Measurements from ENCODE around the gene NFE2L1.

NFE2L1 gene

DNA sequence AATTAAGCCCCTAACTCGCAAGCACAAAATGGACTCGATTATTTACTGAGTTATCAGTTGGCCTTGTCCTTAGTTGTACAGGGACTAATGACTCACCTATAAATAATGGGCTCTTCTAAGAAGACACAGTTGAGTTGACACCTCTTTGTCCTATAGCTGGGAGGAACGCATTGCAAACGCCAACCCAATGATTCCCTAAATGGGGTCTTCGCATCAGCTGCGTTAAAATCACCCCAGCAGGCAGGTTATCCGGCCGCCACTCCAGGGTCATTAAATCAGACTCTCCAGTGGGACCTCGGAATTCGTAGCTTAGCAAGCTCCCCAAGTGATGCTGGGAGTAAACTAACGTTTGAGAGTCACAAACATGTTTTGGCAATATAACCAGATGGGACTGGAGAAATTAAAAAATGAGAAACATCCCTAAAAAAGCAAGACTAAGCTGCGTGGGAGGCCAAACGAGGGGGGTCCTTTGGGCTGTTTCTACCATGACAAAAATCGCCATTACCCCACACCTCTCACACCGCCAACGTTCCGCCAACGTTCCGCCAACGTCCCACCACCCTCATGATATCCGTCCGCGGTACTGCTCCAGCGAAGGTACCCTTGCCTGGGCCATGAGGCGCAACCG, 932 bp upstream of the NFE2L1 start:
- no peak for DNase-seq (ENCODE audit: low spot score)

DNA sequence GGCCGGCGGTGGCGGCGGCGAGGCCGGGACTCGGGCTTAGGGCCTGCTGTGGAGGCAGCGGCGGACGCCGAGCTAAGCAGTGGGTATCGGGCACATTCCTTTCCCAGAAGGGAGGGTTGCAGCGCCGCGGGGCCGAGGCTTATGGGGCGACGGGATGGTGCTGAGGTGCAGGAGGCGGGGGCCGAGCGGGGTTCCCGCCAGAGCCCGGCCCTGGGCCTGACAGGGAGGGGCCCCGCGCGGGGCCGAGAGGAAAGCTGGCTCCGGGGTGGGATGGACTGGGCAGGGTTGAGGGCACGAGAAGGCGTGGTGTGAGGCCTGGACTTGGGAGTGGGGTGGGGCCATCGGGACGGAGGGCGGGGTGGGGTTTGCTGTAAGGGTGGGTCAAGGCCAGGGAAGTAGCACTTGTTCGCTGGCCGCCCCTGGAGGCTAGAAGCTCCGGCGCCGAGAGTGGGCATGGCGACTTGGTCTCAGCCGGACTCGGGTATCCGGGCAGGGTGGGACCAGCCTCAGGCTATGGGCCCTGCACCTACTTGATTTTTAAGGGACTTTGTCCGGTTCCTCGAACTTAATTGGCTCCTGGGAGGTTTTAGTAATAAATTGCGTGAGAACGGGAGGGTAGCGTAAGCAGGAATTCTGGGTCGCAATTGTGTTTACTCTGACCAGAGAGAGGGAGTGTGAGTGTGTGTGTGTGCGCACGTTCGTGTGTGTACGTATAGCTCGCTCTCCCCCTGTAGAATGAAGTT, 396 bp downstream of the NFE2L1 start:
- peak; percentile 90 for DNase-seq (ENCODE audit: low spot score)

DNA sequence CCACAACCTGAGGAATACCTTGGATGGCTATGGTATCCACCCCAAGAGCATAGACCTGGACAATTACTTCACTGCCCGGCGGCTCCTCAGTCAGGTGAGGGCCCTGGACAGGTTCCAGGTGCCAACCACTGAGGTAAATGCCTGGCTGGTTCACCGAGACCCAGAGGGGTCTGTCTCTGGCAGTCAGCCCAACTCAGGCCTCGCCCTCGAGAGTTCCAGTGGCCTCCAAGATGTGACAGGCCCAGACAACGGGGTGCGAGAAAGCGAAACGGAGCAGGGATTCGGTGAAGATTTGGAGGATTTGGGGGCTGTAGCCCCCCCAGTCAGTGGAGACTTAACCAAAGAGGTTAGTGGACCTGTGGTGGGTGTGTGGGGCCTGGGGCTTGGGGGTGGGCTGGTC, 3.1 kb downstream of the NFE2L1 start:
- no peak for DNase-seq (ENCODE audit: low spot score)

DNA sequence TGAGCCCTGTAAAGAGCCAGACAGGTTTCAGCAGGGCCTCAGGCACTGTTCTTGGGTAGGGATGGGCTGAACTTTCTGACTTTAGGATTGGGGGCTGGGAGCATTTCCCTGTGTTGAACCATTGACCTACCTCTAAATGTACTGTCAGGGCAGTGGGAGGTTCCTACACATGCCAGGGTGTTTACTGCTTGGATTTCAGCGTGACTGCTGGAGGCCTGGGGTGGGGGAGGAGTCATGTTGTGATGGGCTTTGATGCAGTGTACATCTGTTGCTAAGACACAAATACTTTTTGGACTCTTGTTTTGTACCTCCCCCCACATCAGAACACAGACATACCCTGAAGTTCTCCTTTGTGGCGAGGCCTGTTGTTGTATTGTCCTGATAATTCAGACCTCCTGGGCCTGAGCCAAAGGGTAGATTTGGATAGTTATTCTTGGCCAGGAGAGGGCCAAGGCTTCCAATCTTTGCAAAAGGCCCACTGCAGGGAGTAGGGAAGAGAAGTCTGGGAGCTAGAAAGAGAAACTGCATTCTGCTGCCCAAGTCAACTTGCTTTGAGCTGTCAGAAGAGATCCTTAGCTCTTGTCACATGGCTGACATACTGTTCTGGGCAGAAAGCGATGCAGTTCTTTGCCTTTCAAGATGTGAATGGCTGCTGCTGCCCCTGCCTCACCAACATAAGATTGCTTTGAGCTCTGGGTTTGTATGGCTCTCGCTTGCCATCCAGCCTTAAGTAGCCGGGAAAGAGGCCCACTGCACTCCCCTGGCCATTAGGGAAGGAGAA, 3.7 kb downstream of the NFE2L1 start:
- DNase-seq (ENCODE audit: low spot score) = peak; percentile 51

DNA sequence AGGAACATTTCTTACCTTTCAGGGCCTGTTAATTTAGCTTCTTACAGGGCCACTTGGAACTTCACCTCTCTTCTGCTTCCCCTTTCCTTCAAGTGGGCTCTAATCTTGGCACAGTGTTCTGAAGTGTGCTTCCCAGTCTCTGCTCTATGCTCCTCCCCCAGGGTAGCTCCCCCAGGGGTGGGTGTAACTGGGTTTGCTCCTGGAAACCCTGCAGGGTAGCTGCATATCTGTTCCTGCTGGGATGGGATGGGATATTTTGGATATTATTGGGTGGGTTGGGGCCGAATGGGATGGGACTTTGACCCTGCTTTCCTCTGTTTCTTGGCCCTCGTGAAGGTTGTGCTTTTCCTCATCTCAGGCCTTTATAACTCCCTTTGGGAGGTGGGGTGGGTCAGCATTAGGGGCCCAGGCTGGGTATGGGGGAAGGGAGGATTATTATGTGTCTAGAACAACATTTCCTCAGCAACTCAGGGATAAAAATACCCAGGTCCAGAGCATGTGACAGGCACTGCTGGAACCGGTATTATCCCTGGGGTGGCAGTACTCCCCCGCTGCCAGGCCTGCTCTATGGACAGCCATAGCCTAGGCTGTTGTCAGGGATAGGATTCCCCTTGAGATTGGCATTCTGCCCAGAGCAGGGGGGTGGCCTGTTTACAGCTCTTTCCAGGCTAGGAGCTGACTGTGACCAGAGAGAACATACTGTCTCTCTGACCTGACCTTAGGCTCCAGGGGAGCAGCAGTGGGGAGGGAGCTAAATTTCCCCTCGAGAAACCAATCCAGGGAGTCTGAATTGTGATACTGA, 5.0 kb downstream of the NFE2L1 start:
- DNase-seq (ENCODE audit: low spot score) = no peak

DNA sequence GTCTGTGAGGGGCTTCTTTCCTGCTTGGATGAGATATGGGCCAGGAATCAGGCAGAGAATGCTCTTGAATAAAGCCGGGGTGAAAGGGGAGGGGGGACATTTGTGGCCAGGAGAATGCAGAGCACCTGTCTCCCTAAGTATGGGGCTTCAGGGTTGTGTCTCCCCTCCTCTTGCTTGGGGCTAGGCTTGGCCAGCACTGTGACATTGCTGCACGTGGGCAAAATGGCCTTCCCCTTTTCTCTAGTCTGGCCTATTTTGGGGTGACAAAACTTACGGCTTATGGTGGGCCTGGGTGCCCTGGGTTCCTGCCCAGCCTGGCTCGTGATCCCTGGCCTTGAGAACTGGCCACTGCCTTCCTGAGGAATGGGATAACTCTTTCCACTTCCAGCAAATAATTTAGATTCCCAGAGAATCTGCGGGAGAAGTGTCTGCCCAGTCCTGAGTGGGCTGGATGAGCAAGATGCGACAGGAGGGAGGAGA, 5.6 kb downstream of the NFE2L1 start:
- DNase-seq (ENCODE audit: low spot score) = no peak

DNA sequence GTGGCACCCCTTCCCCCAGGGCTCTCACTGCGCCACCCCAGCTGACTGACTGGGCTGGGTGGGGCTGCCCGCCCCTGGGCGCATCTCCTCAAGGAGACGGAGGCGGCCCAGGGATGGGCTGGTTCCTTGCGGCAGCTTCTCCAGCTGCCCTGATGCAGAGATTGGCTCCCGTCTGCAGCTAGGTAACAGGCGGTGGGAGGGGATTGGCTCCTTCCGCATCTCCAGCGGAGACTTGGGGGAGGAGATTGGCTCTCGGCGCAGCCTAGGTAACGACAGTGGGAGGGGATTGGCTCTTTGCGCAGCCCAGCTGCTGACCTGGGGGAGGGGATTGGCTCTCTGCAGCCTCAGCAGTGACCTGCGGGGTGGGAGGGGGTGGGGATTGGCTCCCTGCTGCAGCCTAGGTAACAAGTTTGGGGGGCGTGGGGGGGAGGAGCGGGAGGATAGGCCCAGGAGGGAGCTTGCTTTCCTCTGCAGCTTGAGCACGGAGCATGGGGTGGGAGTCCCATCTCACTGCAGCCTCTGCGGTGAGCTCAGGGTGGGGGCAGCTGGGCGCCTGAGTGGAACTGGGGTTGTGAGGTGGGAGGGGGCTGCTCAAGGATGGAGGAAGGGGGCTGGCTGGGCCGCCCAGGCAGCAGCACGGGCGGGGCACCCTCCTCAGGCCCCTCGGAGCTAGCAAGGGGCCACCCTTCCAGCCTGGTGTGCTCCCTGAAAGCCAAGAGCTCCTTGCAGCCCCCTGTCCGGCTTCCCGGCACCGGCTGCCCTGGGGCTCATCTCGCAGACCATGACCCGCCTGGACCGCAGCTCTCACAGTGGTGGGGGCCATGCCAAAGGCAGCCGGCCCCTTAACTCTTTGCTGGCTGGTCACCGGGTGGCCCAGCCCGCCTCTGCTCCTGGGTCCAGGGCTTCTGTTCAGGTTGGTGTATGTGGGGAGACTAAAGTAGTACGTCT, 6.4 kb downstream of the NFE2L1 start:
- DNase-seq (ENCODE audit: low spot score) = peak; percentile 65

DNA sequence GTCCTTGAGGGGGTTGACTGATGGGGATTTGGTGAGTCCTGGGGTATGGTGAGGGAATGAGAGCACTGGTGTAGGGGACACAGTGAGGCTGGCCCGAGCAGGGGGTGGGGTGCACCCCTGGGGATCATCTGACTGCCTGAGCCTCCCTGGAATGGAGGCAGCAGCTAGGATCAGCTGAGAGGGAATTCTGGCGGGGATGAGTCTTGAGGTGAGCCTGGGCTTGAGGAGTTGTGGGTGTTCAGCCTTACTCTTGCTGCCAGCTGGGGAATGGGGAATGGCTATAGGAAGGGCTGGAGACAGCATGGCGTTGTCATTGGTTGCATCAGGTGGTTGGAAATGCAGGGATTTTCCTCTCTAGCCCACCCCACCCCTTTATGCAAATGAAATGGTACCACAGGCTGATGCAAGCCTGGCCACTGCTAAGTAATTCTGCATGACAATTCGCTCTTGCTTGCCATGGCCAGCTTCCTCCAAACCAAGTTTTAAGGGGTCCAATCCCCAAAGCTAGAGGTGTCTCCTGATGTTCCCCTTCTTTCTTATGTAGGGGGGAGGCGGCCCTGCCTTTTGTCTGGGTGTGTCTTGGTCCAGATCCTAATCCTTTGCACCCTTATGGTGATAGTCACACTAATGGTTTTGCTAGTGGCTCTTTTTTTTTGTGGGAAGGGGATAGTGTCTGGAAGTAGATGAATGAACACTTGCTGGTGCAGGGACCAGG, 7.5 kb downstream of the NFE2L1 start:
- DNase-seq (ENCODE audit: low spot score) = peak; percentile 63

DNA sequence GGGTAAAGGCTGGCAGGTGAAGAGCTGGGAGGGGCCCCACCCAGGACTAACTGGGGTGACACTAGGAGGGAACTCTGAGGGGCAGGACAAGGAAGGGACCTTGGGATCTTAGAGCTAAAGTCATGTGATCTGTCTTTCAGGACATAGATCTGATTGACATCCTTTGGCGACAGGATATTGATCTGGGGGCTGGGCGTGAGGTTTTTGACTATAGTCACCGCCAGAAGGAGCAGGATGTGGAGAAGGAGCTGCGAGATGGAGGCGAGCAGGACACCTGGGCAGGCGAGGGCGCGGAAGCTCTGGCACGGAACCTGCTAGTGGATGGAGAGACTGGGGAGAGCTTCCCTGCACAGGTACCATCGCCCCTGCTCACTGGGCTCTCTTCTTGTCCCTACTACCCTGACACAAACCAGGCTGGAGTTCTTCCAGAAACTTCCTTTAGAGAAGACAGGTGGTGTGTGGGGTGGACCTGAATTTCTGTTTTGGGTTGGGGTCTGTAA, 8.1 kb downstream of the NFE2L1 start:
- DNase-seq (ENCODE audit: low spot score) = no peak

DNA sequence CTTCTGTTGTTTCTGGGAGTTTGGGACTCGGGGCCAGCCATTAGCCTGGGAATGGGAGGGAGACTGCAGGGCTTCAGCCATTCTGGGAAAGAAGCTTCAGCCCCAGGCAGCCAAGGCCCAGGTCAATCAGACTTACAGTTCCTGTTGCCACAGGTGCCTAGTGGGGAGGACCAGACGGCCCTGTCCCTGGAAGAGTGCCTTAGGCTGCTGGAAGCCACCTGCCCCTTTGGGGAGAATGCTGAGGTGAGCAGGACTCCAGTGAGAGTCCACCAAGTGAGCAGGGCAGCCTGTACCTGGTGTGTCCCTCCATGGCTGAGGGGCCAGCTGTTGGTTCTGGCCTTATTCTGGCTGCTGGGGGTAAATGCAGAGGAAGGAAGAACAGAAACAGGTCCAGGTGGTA, 8.7 kb downstream of the NFE2L1 start:
- no peak for DNase-seq (ENCODE audit: low spot score)

DNA sequence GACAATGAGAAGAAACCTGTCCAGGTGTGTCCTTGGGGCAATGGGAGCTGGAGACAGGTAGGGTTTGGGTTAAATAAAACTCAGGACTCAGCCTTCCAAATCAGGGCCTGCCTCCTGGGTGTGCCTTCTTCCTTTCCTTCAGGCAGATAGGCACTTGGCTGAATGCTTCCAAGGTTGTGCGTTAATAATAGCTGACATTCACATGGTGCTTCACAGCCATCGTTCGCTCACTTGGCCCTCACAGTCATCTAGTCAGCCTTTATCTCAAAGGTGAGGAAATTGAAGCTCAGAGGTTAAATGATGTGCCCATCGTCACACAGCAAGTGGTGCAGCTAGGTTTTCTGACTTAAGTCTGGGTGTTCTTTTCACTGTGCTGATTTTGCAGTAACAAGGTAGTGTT, 9.5 kb downstream of the NFE2L1 start:
- DNase-seq (ENCODE audit: low spot score) = no peak

DNA sequence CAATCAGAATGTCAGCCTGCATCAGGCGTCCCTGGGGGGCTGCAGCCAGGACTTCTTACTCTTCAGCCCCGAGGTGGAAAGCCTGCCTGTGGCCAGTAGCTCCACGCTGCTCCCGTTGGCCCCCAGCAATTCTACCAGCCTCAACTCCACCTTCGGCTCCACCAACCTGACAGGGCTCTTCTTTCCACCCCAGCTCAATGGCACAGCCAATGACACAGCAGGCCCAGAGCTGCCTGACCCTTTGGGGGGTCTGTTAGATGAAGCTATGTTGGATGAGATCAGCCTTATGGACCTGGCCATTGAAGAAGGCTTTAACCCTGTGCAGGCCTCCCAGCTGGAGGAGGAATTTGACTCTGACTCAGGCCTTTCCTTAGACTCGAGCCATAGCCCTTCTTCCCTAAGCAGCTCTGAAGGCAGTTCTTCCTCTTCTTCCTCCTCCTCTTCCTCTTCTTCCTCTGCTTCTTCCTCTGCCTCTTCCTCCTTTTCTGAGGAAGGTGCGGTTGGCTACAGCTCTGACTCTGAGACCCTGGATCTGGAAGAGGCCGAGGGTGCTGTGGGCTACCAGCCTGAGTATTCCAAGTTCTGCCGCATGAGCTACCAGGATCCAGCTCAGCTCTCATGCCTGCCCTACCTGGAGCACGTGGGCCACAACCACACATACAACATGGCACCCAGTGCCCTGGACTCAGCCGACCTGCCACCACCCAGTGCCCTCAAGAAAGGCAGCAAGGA, 10.4 kb downstream of the NFE2L1 start:
- DNase-seq (ENCODE audit: low spot score) = no peak

DNA sequence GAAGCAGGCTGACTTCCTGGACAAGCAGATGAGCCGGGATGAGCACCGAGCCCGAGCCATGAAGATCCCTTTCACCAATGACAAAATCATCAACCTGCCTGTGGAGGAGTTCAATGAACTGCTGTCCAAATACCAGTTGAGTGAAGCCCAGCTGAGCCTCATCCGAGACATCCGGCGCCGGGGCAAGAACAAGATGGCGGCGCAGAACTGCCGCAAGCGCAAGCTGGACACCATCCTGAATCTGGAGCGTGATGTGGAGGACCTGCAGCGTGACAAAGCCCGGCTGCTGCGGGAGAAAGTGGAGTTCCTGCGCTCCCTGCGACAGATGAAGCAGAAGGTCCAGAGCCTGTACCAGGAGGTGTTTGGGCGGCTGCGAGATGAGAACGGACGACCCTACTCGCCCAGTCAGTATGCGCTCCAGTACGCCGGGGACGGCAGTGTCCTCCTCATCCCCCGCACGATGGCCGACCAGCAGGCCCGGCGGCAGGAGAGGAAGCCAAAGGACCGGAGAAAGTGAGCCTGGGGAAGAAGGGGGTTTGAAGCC, 11.0 kb downstream of the NFE2L1 start:
- DNase-seq (ENCODE audit: low spot score) = no peak

DNA sequence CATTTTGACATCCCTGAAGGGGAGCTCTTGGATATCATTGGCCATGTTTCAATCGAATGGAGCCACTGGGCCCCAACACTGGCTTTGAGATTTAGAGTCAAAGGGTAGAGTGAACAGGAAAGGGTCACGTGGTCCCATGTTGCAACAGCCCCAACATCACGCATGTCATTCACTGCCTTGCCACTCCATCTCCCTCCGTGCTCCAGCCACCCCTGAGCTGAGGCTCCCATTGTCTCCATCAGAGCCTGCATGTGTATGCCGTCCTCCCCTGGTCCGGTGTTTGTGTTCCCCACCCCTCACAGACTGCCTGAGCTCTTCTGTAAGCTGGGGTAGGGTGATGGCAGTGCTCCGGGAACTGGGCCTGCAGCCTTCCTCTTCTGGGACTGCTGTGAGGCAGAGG, 12.1 kb downstream of the NFE2L1 start:
- DNase-seq (ENCODE audit: low spot score) = no peak

DNA sequence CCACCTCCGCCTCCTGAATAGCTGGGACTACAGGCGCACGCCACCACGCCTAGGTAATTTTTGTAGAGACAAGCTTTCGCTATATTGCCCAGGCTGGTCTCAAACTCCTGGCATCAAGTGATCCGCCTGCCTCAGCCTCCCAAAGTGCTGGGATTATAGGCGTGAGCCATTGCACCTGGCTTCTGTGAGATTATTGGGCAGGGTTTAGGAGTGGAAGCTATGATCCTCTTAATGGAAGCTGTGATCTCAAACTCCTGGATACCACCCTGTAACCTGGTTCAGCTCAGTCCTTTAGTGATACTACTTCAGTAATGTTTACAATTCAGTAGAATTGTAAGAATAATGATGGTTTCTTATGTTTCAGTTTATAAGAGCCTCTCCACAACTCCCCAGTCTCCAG, 14.1 kb downstream of the NFE2L1 start:
- no peak for DNase-seq (ENCODE audit: low spot score)

DNA sequence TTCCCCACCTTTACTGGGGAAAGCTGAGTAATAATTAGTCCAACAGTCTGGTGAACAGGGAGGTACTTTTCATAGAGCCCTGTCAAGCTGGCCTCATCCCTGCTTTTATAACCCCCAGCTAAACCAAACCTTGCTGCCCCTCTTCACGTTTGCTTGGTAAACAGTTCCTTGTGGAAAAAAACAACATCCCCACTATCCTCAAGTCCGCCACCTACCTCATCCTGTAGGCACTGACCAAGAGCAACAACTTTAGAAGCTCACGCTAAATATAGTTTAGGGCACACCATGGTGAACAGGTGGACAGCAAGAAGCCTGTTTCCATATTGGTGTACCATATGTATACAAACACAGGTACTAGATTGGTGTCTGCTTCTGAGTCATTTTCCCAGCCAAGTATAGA, 16.5 kb downstream of the NFE2L1 start:
- no peak for DNase-seq (ENCODE audit: low spot score)

DNA sequence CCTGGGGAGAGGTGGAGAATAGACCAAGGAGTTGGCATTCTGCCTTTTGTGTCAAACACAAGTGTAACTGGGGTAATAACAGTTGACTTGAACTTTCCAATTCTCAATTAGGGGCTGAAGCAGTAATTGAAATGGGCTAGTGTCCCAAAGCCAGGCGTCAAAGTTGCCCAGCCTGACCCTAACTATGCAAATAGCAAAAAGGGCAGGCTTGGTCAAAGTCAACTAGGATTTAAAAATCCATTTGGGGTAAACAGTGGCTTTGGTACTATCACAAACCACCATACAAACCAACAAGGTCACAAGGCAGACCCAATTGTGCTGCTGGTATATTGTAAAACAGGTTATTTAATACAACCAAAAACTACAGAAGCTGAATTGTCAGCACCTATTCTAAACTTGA, 18.0 kb downstream of the NFE2L1 start:
- no peak for DNase-seq (ENCODE audit: low spot score)

DNA sequence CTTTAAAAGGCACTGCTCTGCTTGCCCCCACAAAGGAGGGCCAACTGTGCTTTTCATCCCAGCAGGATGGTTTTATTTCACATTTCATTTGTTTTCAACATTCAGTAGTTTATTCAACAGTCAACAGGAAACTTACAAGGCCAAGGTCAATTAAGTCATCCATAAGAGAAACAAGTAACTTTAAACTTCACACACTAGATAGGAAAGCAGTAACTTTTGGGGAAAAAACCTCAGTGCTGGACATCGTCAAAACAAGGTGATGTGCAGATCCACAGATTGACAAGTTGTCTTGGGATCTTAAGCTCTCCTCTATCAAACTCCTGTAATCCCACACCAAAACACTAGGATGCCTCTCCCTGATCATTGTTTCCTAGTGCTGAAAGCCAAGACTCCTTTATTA, 18.5 kb downstream of the NFE2L1 start:
- DNase-seq (ENCODE audit: low spot score) = no peak

DNA sequence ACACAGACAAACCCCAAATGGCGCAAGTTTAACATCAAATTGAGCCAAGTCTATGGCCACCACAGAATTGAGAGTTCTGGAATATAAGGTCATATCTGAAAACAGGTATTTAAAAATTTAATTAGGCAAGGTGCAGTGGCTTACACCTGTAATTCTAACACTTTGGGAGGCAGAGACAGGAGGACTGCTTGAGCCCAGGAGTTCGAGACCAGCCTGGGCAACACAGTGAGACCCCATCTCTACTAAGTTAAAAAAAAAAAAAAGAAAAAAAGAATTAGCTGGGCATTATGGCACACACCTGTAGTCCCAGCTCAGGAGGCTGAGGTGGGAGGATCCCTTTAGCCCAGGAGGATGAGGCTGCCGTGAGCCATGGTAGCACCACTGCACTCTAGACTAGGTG, 19.1 kb downstream of the NFE2L1 start:
- no peak for DNase-seq (ENCODE audit: low spot score)
